Ovary (tissue), 3 donors: ENCODE measurements around the gene EIF3I.

Source experiments
- CTCF ChIP-seq, 3 donors: fragments of 450-650 bp in 2 of 3; fragments of 200-600 bp in 1 of 3; IDR thresholded peaks; one replicate each; pipeline versions ENCODE4 v1.5.1 to v1.8.0; 2016 to 2022; ENCODE audit warnings: antibody characterized with exemption in 3 of 3, mild to moderate bottlenecking in 1 of 3
- EP300 ChIP-seq: sonication (generic); formaldehyde crosslinking; IDR thresholded peaks from one replicate; pipeline ENCODE4 v1.6.1; 2017; ENCODE audit warnings: antibody characterized with exemption
- donor health status: DM: no; HTN: no; CAD: no.

GRCh38 chr1:32274646-32275340, 52.6 kb downstream of the EIF3I start:
- TF ChIP-seq CTCF (IDR thresholded peaks at IDR 0.05), result no peak
- no peak for TF ChIP-seq EP300
